Right lobe of liver (tissue), 4 donors: ENCODE measurements around the gene EEFSEC.

Experiments used
- CTCF ChIP-seq, 4 donors: fragments of 200-600 bp in 3 of 4; fragments of 450-650 bp in 1 of 4; IDR thresholded peaks; one replicate each; pipeline versions ENCODE4 v1.5.1 to v1.8.0; 2016 to 2022; ENCODE audit warnings: antibody characterized with exemption in 4 of 4, mild to moderate bottlenecking in 2 of 4
- POLR2A ChIP-seq: fragments of 450-650 bp; IDR thresholded peaks from one replicate; pipeline ENCODE4 v1.6.1; 2017; ENCODE audit warnings: antibody characterized with exemption, mild to moderate bottlenecking
- donor health status: DM: no; HTN: no; CAD: no.
- donor health status: DM: no; HTN: no; CAD: no.
- donor health status: DM: no; HTN: yes; CAD: no.

- no peak for TF ChIP-seq CTCF (IDR thresholded peaks at IDR 0.05)
- TF ChIP-seq POLR2A, result no peak
These were observed 127.8 kb downstream of the EEFSEC start for GRCh38 chr3:128281056-128281455.
